Eye (tissue), 1 donor: ENCODE results near the gene EFCC1.

Experiments used
- DNase-seq: peaks from one replicate; pipeline ENCODE4 v3.0.0-alpha.2; 2015

The EFCC1 gene

DNA sequence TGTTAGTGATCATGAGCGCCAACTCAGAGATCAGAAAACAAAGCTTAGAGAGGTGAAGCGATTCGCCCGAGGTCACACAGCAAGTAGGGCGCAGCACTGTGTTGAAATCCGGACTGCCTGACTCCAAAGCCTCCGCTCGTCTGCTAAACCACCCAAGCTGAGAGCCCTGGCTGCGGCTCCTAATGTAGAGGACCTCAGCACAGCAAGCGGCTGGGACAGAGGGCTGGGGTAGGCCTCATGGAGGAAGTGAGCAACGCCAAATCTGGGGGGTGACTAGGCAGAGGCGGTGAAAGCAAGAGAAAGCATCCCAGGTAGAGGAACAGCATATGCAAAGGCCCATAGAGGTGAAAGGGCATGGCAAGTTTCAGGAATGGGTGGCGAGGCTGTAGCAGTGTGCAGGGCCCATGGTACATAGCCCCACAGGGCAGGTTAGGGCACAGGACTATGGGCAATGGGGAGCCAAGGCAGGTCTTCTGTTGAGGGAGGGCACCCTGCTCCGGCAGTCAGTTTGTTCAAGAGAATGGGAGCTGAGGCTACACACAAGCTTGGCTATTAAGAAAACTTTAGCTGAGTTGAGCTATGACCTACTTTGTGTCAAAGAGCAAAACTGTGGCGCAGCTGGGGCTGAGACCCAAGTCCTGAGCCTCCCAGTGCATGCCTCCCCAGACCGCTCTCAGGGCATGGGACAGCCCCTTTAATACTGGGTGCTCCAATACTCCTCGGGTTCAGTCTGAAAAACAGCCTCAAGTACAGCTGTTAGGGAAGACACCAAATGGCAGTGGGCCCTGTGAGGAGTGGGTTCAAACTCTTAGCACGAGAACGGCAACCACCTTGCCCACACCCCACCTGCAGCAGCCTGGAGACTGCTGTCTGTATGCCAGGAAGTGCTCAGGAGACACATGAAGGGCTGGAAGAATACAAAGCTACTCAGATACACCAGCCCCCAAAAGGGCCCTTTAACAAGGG lies 6.2 kb upstream of the EFCC1 start:
- DNase-seq: no peak

- DNase-seq: no peak
Observed at GRCh38 chr3:128995737-128996136, 5.4 kb upstream of the EFCC1 start.

GRCh38 chr3:128996200-128996599 lies 4.9 kb upstream of the EFCC1 start:
- no peak for DNase-seq

- no peak for DNase-seq
Observed at GRCh38 chr3:128996726-128997125, 4.4 kb upstream of the EFCC1 start.

DNA sequence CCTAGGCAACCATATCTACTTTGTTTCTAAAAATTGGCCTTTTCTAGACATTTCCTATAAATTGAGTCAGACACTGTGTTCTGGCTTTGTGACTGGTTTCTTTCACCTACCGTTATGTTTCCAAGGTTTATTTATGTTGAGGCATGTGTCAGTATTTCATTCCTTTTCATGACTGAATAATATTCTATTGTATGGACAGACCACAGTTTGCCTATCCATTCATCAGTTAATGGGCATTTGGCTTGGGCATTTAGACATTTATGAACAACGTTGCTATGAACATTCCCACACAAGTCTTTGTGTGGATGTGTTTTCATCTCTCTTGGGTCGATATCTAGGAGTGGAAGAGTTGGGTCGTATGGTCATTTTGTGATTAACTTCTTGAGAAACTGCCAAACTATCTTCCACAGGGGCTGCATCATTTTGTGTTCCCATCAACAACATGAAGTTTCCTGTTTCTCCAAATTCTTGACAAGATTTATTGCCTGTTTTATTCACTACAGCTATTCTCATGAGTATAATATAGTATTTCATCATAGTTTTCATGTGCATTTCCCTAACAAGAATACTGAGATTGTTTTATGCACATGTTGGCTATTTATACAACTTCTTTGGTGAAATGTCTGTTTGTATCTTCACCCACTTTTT lies 3.5 kb upstream of the EFCC1 start:
- DNase-seq: no peak

- DNase-seq: no peak
Observed at GRCh38 chr3:128998561-128998960, 2.5 kb upstream of the EFCC1 start.

DNA sequence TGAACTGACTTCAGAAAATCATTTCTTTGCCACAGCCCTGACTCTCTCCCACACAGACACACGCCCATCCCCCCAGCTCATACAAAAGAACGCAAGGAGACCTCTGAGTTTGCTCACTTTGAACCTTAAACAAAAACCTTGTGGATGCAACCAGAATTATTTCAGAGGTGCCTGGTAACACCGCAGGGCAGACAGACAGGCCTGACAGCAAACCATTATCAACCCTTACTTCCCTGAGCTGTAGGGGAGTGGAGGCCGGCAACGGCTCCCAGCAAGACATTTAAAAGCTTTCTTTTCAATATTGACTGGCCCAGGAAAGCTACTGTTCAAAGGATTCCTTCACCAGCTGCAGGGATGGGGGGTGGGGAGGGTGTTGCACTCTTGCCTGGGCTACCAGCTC lies 2.0 kb upstream of the EFCC1 start:
- DNase-seq: no peak

DNA sequence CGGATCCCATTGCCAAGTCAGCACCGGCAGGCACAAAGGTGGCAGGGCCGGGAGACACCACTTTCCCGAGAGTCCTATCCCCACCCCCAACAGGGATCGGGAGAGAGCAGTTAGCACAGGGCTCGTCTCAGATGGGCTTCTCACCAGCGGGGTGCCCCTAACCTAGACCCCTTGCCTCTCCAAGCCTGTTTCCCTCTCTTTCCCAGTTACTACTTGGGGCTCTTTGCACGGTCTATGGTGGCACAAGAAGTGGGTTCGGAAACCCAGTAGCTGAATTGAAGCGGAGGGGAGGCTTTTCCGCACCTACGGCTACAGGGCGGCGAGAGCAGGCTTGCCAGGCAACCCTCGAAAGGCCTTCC lies 383 bp upstream of the EFCC1 start:
- no peak for DNase-seq

DNA sequence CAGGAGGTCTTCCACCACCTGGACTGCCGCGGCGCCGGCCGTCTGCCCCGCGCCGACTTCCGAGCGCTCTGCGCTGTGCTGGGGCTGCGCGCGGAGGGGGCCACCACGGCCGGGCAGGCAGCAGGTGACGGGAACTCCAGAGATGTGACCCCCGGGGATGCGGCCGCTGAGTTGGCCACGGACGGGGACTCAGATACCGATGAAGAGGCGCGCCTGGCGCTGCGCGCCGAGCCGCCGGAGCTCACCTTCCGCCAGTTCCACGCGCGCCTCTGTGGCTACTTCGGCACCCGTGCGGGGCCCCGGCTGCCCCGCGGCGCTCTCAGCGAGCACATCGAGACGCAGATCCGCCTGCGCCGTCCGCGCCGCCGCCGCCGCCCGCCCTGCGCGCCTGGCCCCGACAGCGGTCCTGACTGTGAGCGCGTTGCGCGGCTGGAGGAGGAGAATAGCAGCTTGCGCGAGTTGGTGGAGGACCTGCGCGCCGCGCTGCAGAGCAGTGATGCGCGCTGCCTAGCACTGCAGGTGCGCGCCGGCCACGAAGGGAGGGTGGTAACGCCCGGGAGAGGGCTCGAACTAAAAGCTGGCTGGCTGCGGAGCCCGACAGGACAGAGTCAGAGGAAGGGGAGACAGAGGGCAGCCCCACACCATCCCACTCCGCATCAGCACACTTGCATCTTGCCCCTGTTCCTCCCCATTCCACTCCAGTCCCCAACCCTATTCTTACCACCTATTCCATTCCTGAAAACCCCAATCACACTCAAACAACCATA lies 885 bp downstream of the EFCC1 start:
- peak; percentile 73 for DNase-seq

- no peak for DNase-seq
Observed at GRCh38 chr3:129002573-129003569, 1.8 kb downstream of the EFCC1 start.

DNA sequence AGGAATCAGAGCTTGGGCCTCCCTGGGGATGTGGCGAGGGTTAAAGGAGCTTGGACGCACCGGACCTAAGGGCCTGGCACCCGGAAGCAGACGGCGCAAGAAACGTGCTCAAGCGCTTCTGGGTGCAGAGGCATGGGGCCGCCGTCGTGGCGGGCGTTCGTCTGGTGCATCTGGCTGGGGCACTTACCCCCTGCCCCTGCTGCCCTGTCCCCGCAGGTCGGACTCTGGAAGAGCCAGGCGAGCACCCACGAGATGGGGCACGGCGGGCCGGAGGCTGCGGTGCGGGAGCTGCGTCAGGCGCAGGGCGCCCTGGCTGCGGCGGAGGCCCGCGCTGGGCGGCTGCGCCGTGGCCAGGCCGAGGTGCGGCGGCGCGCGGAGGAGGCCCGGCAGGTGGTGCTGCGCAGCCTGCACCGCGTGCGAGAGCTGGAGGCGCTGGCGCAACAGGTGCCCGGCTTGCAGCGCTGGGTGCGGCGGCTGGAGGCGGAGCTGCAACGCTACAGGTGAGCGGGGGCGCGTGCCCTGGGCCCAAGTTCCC lies 2.5 kb downstream of the EFCC1 start:
- peak; percentile 56 for DNase-seq

GRCh38 chr3:129004639-129005295 lies 3.7 kb downstream of the EFCC1 start:
- DNase-seq: no peak

GRCh38 chr3:129005526-129006303 lies 4.6 kb downstream of the EFCC1 start:
- no peak for DNase-seq

GRCh38 chr3:129006864-129007263 lies 5.8 kb downstream of the EFCC1 start:
- no peak for DNase-seq

DNA sequence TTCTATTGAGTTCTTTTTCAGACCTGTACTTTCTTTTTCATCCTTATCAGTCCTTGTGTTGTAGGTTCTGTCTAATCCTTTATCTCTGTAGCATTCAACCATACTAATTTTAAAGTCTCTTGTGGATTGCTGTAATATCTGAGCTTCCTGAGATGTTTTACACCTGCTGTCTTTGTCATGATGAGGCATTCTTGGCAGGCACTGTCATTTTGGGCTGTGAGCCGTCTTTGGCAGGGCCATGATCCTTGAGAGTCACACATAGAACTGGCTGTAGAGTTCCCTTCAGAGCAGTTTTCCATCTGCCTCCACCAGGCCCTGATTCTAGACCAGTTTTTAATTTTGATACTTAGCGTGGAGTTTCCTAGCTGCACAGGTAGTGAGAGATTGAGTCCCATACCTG lies 6.7 kb downstream of the EFCC1 start:
- no peak for DNase-seq

DNA sequence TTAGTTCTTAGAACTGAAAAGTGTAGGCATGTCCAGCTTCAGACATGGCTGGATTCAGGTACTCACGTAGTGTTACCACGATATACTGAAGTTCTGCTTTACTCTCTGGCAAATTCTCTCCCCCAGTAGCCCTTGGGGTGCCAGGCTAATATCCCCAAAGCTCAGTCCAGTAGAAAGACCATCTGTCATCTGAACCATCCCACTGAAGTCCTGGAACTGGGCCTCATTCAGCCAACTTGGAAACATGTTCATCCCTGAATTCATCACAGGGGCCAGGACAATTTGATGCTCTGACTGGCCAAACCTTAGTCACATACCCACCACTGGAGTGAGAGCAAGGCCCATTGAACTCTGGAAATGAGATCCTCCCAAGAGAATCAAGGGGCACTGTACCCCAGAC lies 8.2 kb downstream of the EFCC1 start:
- no peak for DNase-seq

DNA sequence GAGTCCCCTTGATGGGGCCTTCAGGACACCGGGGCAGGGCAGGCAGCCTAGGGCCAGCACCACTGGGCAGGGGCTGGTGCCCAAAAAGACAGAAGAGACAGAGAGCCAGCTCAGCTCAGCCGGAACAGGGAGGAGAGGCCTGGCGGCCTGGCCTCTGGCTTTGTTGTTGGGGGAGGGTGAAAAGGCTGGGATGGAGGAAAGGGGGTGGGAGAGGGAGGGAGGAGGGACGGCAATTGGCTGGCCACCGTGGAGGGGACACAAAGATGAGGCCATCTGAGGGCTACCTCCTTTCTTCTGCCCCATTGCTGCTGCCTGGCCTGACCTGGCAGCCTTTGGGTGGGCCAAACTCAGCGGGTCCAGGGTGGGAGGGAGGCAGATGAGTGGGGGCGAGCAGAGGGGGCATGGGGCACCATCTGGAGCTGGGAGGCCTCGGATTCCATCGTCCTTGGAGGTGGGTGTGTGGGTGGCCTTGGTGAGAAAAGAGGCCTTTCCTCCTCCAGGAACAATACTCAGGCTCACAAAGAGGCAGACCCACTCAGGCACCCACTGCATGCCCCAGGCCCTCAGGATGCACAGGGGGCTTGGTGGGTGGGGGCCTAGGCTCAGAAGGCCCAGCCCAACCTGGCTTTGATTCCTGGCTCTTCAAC lies 9.3 kb downstream of the EFCC1 start:
- peak; percentile 44 for DNase-seq

DNA sequence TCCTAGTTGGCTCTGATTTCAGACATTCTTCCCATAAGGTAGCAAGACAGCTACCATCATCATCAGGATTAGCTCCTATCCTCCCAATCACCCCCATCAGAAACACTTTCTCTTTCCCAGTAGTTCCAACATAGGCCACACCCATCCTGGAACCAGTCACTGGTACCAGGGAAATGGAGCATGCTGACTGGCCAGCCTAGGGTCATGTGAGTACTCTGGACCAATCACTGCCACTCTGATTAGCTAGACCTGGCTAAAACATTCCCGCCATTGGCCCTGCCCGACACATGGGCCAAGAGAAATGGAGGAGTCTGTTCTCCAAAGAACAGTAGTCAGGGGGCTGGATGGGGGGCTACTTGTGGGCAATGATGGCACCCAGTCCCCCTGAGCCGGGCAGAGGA lies 12.4 kb downstream of the EFCC1 start:
- DNase-seq: no peak

- no peak for DNase-seq
Observed at GRCh38 chr3:129014148-129014547, 13.0 kb downstream of the EFCC1 start.

DNA sequence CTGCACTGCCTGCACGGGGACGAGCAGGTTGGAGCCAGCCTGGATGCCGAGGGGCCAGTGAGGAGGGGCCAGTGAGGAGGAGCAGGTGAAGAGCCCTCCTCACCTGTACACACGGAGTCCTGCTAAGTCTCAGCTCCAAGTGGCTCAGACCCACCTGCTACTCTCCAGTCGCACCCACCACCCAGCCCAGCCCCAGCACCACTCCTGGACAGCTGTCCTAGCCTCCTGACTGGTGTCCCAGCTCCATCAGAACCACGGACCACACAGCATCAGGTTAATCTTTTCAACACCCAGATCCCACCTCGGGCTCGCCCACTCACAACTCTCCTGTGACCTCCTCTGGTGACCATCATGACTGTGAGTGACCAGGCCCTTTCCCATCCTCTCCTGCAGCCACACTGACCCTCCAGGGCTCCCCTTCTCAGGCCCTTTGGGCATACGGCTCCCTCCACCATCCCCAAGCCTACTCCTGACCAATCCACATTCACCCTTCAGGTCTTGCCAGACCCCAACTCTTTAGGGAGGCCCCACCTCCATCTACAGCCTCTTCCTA lies 13.8 kb downstream of the EFCC1 start:
- no peak for DNase-seq
